A673 (cell line): Measurements from ENCODE around the gene PAOX. TPM values are rescaled to one million over a fixed set of nuclear protein-coding genes. Genes with fewer than 3 reads are reported as not detected.

ENCODE experiments used
- BruUV-seq: library from RNA; stranded (reverse); fragments of 400-500 nt; replicated peaks from 2 replicates; lab custom pipeline; 2021; lab: Mats Ljungman, UMichigan
- CTCF ChIA-PET: fragments of 300-600 bp; sonication (Branson Sonifier 250); formaldehyde crosslinking; loops from one replicate; lab custom pipeline; 2022; ENCODE audit warnings: antibody characterized with exemption; lab: Charles Lee
- POLR2A ChIA-PET: fragments of 300-600 bp; sonication (Branson Sonifier 250); formaldehyde crosslinking; loops from one replicate; lab custom pipeline; 2022; ENCODE audit warnings: antibody characterized with exemption; ENCODE audit not compliant: low non-redundant PET; lab: Charles Lee
- DNase-seq: peaks from one replicate; pipeline ENCODE4 v3.0.0-alpha.2; 2015; ENCODE audit warnings: low spot score
- H3K27ac ChIP-seq: fragments of 200-600 bp; sonication (generic); 2 replicates; pipeline ENCODE4 v1.5.1; 2016; ENCODE audit warnings: mixed run types, low read depth, mild to moderate bottlenecking, mixed read lengths, antibody characterized with exemption, low read length; ENCODE audit not compliant: poor library complexity, severe bottlenecking
- H3K27me3 ChIP-seq: fragments of 200-600 bp; sonication (generic); replicated peaks from 2 replicates; pipeline ENCODE4 v1.6.1; 2017; ENCODE audit warnings: mixed run types, low read depth, mild to moderate bottlenecking, mixed read lengths, antibody characterized with exemption, low read length; ENCODE audit not compliant: insufficient read depth, poor library complexity
- H3K36me3 ChIP-seq: fragments of 200-600 bp; sonication (generic); 2 replicates; pipeline ENCODE4 v1.6.1; 2016; ENCODE audit warnings: mixed run types, mild to moderate bottlenecking, mixed read lengths, antibody characterized with exemption, low read length; ENCODE audit not compliant: insufficient read depth, poor library complexity, severe bottlenecking
- H3K4me1 ChIP-seq: fragments of 200-600 bp; sonication (generic); 2 replicates; pipeline ENCODE4 v1.6.1; 2017; ENCODE audit warnings: mixed run types, mild to moderate bottlenecking, mixed read lengths, antibody characterized with exemption, low read length; ENCODE audit not compliant: insufficient read depth, poor library complexity, severe bottlenecking
- H3K4me3 ChIP-seq: fragments of 200-600 bp; sonication (generic); 2 replicates; pipeline ENCODE4 v1.5.1; 2016; ENCODE audit warnings: low read depth, mixed run types, mild to moderate bottlenecking, mixed read lengths, low read length; ENCODE audit not compliant: poor library complexity, severe bottlenecking
- H3K9me3 ChIP-seq: fragments of 200-600 bp; sonication (generic); 2 replicates; pipeline ENCODE4 v1.6.1; 2016; ENCODE audit warnings: mixed run types, low read depth, mild to moderate bottlenecking, mixed read lengths, antibody characterized with exemption, low read length; ENCODE audit not compliant: poor library complexity, severe bottlenecking
- CTCF ChIP-seq: fragments of 300-800, 200-600 bp; sonication (generic); conservative IDR thresholded peaks from 2 replicates; pipeline ENCODE4 v1.5.1; 2017; ENCODE audit warnings: low read depth, mild to moderate bottlenecking, antibody characterized with exemption, low read length, moderate library complexity, mixed read lengths
- EZH2 ChIP-seq: fragments of 200-600 bp; sonication (generic); IDR thresholded peaks from 2 replicates; pipeline ENCODE4 v1.6.1; 2017; ENCODE audit warnings: borderline replicate concordance, low read depth, mild to moderate bottlenecking, mixed read lengths, antibody characterized with exemption, low read length; ENCODE audit not compliant: poor library complexity, severe bottlenecking
- intact Hi-C: fragments of 100-400 bp; cut with micrococcal nuclease; formaldehyde crosslinking; loops from one replicate; pipeline ENCODE4 v1.10.0; 2022; ENCODE audit not compliant: unreplicated experiment
- total RNA-seq: library from RNA; stranded (reverse); gene quantifications from 2 replicates; pipeline ENCODE4 v1.2.3, GENCODE V29; 2021

Gene PAOX
- total RNA-seq, 1 experiment from 2014 or later = 0.92 TPM

GRCh38 chr10:133347710-133348517 lies 31.1 kb upstream of the PAOX start:
- Histone ChIP-seq H3K27ac (no peak overlapping the region), H3K9me3 (no peaks in the 10 kb centered on the region), H3K36me3 (no peaks in the 10 kb centered on the region), H3K4me1 (peaks cover 6% of the 10 kb centered on the region), H3K4me3 (no peak overlapping the region), H3K27me3 (no peaks in the 10 kb centered on the region)
- DNase-seq = no peak
- TF ChIP-seq EZH2 (no peak), CTCF (no peak)
- ChIA-PET CTCF (interaction anchor here (0.8 to 0.9 kb wide), 2 partner anchors 11 to 18 kb away, joined by 3 to 4 read pairs; no protein-coding TSS in a partner anchor), POLR2A (no interaction called here)
- BruUV-seq = no TSS peak
- intact Hi-C loops = no loop called here

- TF ChIP-seq CTCF = no peak
- TF ChIP-seq EZH2 = no peak
- H3K4me3 ChIP-seq = no peak overlapping the region
- BruUV-seq = no TSS peak
- no peak overlapping the region for H3K27ac ChIP-seq
- intact Hi-C loops = no loop called here
- peaks cover 6% of the 10 kb centered on the region for H3K4me1 ChIP-seq
- ChIA-PET POLR2A (no interaction called here), CTCF (no interaction called here)
- no peak for DNase-seq
- no peaks in the 10 kb centered on the region for H3K9me3 ChIP-seq
- H3K27me3 ChIP-seq = no peaks in the 10 kb centered on the region
- no peaks in the 10 kb centered on the region for H3K36me3 ChIP-seq
Observed at GRCh38 chr10:133349160-133349568, 29.9 kb upstream of the PAOX start.

- ChIA-PET CTCF (no interaction called here), POLR2A (no interaction called here)
- Histone ChIP-seq H3K27ac (no peak overlapping the region), H3K9me3 (no peaks in the 10 kb centered on the region), H3K36me3 (no peaks in the 10 kb centered on the region), H3K27me3 (no peaks in the 10 kb centered on the region), H3K4me3 (no peak overlapping the region), H3K4me1 (peaks cover 6% of the 10 kb centered on the region)
- no peak for DNase-seq
- BruUV-seq = no TSS peak
- intact Hi-C loops = no loop called here
- TF ChIP-seq CTCF (no peak), EZH2 (no peak)
Observed at GRCh38 chr10:133349577-133350011, 29.5 kb upstream of the PAOX start.
